ENCODE data around the gene ANKRD35.

GRCh38 chr1:145855426-145855948 lies 30.2 kb downstream of the ANKRD35 start:
- TF ChIP-seq CTCF (optimal IDR thresholded peaks at IDR 0.05 in 1 of 3, IDR thresholded peaks at IDR 0.05 in 1 of 3, conservative IDR thresholded peaks at IDR 0.05 in 1 of 3; ENCODE audit: extremely low read depth in 1 of 3, insufficient read depth in 2 of 3, low read length in 3 of 3) (no peak), EZH2 (IDR thresholded peaks at IDR 0.05; ENCODE audit: low read length) (no peak)

Data from keratinocyte (primary cell).